Right lobe of liver (tissue), 6 donors: Measurements from ENCODE around the gene UBE2J2. TPM values are rescaled to one million over a fixed set of nuclear protein-coding genes. Genes with fewer than 3 reads are reported as not detected.

Experiments used
- ATAC-seq, 4 donors: fragments of 200-7000 bp; cut with Tn5 transposase; one replicate each; pipeline ENCODE4 v1.9.1; 2020; ENCODE audit warnings: mild to moderate bottlenecking in 4 of 4, moderate library complexity in 4 of 4
- DNase-seq, 3 donors: peaks; one replicate each; pipeline ENCODE4 v3.0.0-alpha.2; 2020
- H3K27ac ChIP-seq, 3 donors: fragments of 200-600 bp; one replicate each; pipeline ENCODE4 v1.8.0; 2022
- H3K27me3 ChIP-seq, 2 donors: fragments of 200-600 bp; one replicate each; pipeline ENCODE4 v1.8.0; 2022
- H3K36me3 ChIP-seq, 4 donors: fragments of 200-600 bp; sonication (generic) in 1 of 4; one replicate each; pipeline versions ENCODE4 v1.5.1 to v1.8.0; 2017 to 2022; ENCODE audit warnings: control low read depth in 1 of 4
- H3K4me1 ChIP-seq, 4 donors: fragments of 200-600 bp; sonication (generic) in 1 of 4; one replicate each; pipeline versions ENCODE4 v1.5.1 to v1.8.0; 2017 to 2022; ENCODE audit warnings: control low read depth in 1 of 4
- H3K4me3 ChIP-seq, 3 donors: fragments of 200-600 bp; one replicate each; pipeline ENCODE4 v1.8.0; 2022
- H3K9me3 ChIP-seq, 4 donors: fragments of 200-600 bp; sonication (generic) in 1 of 4; one replicate each; pipeline versions ENCODE4 v1.5.1 to v1.8.0; 2017 to 2022; ENCODE audit warnings: control low read depth in 1 of 4
- CTCF ChIP-seq, 4 donors: fragments of 200-600 bp in 3 of 4; fragments of 450-650 bp in 1 of 4; IDR thresholded peaks; one replicate each; pipeline versions ENCODE4 v1.5.1 to v1.8.0; 2016 to 2022; ENCODE audit warnings: antibody characterized with exemption in 4 of 4, mild to moderate bottlenecking in 2 of 4
- POLR2A ChIP-seq: fragments of 450-650 bp; IDR thresholded peaks from one replicate; pipeline ENCODE4 v1.6.1; 2017; ENCODE audit warnings: antibody characterized with exemption, mild to moderate bottlenecking
- WGBS: methylation state at CpG from one replicate; pipeline ENCODE4 v1.1.6; 2018; ENCODE audit warnings: low coverage, low lambda C conversion rate; ENCODE audit not compliant: insufficient coverage; ENCODE audit errors: missing lambda C conversion rate; 5-methylcytosine and 5-hydroxymethylcytosine counted together
- intact Hi-C, 2 donors: fragments of 100-400 bp; cut with DNase I; formaldehyde crosslinking; loops; one replicate each; pipeline versions ENCODE4 v1.11.2 to v1.14.1; 2022
- total RNA-seq, 6 experiments: library from RNA; depleted of rRNA in 2 of 6; stranded (reverse); fragments of >200 nt in 2 of 6; fragmentation: NEBNext Ultra II Directional in 3 of 6; extraction: Animal tissue kit (Norgen Biotek cat#: 25700) in 3 of 6; gene quantifications; one replicate each; pipeline versions ENCODE4 v1.1.0 to v1.2.4, GENCODE V29; 2016 to 2023
- donor health status: DM: no; HTN: yes; CAD: no.
- donor health status: DM: no; HTN: no; CAD: no.
- donor health status: DM: no; HTN: no; CAD: no.
- donor health status: DM: no; HTN: yes; CAD: no.
- donor health status: DM: no; HTN: yes; CAD: no.

UBE2J2 gene
- total RNA-seq, 6 experiments from 2014 or later, result 25.5 to 30.6 (median 26.9) TPM

- Histone ChIP-seq H3K4me3 (no peak overlapping the region), H3K4me1 (no peaks in the 10 kb centered on the region), H3K9me3 (no peaks in the 10 kb centered on the region), H3K27me3 (no peaks in the 10 kb centered on the region), H3K36me3 (no peaks in the 10 kb centered on the region), H3K27ac (no peak overlapping the region)
- intact Hi-C loops, result loop anchor here (5.0 to 10.0 kb wide), 2 partner anchors 46 to 169 kb away; partner anchors contain the start of gene C1QTNF12 (in 1 of the 2)
- no CpG with 5 or more reads among the region's 28 CpGs for WGBS
- DNase-seq (no peak), ATAC-seq (peak; percentile 28 to 43 (median 37))
- no peak for TF ChIP-seq POLR2A
- no peak for TF ChIP-seq CTCF (IDR thresholded peaks at IDR 0.05)
Observed at GRCh38 chr1:1291023-1291528, 17.4 kb upstream of the UBE2J2 start.

- Histone ChIP-seq H3K27me3 (no peaks in the 10 kb centered on the region), H3K36me3 (no peaks in the 10 kb centered on the region), H3K9me3 (no peaks in the 10 kb centered on the region), H3K4me3 (no peak overlapping the region), H3K4me1 (no peaks in the 10 kb centered on the region), H3K27ac (no peak overlapping the region)
- TF ChIP-seq POLR2A (no peak), CTCF (IDR thresholded peaks at IDR 0.05) (peak; percentile 57 to 81 (median 74))
- WGBS, result 22% methylated on average over 5 of the region's 15 CpGs
- DNase-seq (peak; percentile 76 to 81 (median 81)), ATAC-seq (peak; percentile 80 to 86 (median 82))
- intact Hi-C loops, result loop anchor here (5.0 to 10.0 kb wide), 2 partner anchors 45 to 168 kb away; partner anchors contain the start of gene C1QTNF12 (in 1 of the 2)
Observed at GRCh38 chr1:1290238-1290731, 16.6 kb upstream of the UBE2J2 start.

- TF ChIP-seq CTCF (IDR thresholded peaks at IDR 0.05) (no peak), POLR2A (no peak)
- Histone ChIP-seq H3K4me3 (no peak overlapping the region), H3K4me1 (no peaks in the 10 kb centered on the region), H3K27me3 (no peaks in the 10 kb centered on the region), H3K27ac (no peak overlapping the region), H3K36me3 (no peaks in the 10 kb centered on the region), H3K9me3 (no peaks in the 10 kb centered on the region)
- intact Hi-C loops, result no loop called here
- WGBS, result 100% methylated on average over 1 of the region's 46 CpGs
- DNase-seq (no peak), ATAC-seq (no peak)
Observed at GRCh38 chr1:1287288-1288110, 13.8 kb upstream of the UBE2J2 start.

GRCh38 chr1:1286313-1287261 lies 12.9 kb upstream of the UBE2J2 start:
- peak in 1 of 3 donors; percentile 57 for DNase-seq
- TF ChIP-seq CTCF (IDR thresholded peaks at IDR 0.05) (no peak), POLR2A (no peak)

More at GRCh38 chr1:1286313-1287261, 12.9 kb upstream of the UBE2J2 start:
- ATAC-seq, result no peak
- Histone ChIP-seq H3K27ac (no peak overlapping the region), H3K9me3 (no peaks in the 10 kb centered on the region), H3K36me3 (no peaks in the 10 kb centered on the region), H3K4me1 (peaks cover 0 to 7% (median 4%) of the 10 kb centered on the region in 4 donors), H3K4me3 (no peak overlapping the region), H3K27me3 (no peaks in the 10 kb centered on the region)
- intact Hi-C loops, result no loop called here
- WGBS, result no CpG with 5 or more reads among the region's 50 CpGs
